K562 (cell line): ENCODE measurements around the gene ZC3HAV1L. TPM values are rescaled to one million over a fixed set of nuclear protein-coding genes. Genes with fewer than 3 reads are reported as not detected.

Experiments used
- ATAC-seq: fragments of 200-7000 bp; cut with Tn5 transposase; 3 replicates; pipeline ENCODE4 v1.9.1; 2020; ENCODE audit warnings: moderate library complexity
- BruUV-seq: library from RNA; stranded (reverse); fragments of 400-500 nt; replicated peaks from 2 replicates; lab custom pipeline; 2021; lab: Mats Ljungman, UMichigan
- CTCF ChIA-PET: fragments of 300-600 bp; formaldehyde crosslinking; extraction: SDS; loops from one replicate; lab custom pipeline; 2021; ENCODE audit warnings: low intra/inter-chr PET ratio; lab: Yijun Ruan, JAX
- POLR2A ChIA-PET: fragments of 300-600, 350-650 bp; sonication (Branson Sonifier 250); formaldehyde crosslinking; extraction: SDS; loops from one replicate; lab custom pipeline; 2021; ENCODE audit warnings: antibody characterized with exemption, inconsistent platforms; lab: Yijun Ruan, JAX
- DNase-seq, 4 experiments: peaks; one replicate each; pipeline versions ENCODE4 v3.0.0 to v3.0.0-alpha.2; 2011 to 2018; ENCODE audit warnings: low spot score in 3 of 4, mixed read lengths in 3 of 4; ENCODE audit errors: extremely low read depth in 1 of 4
- FAIRE-seq: peaks from 2 replicates; lab custom pipeline; 2011; peaks lifted over from hg19 to GRCh38; lab: Jason Lieb, UNC
- H2AFZ ChIP-seq: 2 replicates; pipeline ENCODE4 v1.6.0; 2011; ENCODE audit warnings: low read depth, low read length, control low read depth, inconsistent platforms
- H3K27ac ChIP-seq: fragments of 200-600 bp; 3 replicates; pipeline ENCODE4 v1.8.0; 2011; ENCODE audit warnings: low read depth, mild to moderate bottlenecking, control low read depth, inconsistent platforms, low read length, moderate library complexity, mixed read lengths; ENCODE audit errors: extremely low read depth
- H3K27me3 ChIP-seq, 2 experiments: fragments of 300-600 bp in 1 of 2; 2 replicates in 1 of 2; 3 replicates in 1 of 2; pipeline versions ENCODE4 v1.6.0 to v1.8.0; 2011; ENCODE audit warnings: inconsistent platforms in 2 of 2, low read length in 2 of 2, mild to moderate bottlenecking in 1 of 2, mixed read lengths in 1 of 2, moderate library complexity in 1 of 2; ENCODE audit not compliant: control insufficient read depth in 2 of 2, insufficient read depth in 2 of 2
- H3K36me3 ChIP-seq: fragments of 300-600 bp; 3 replicates; pipeline ENCODE4 v1.8.0; 2011; ENCODE audit warnings: mild to moderate bottlenecking, low read length, inconsistent platforms; ENCODE audit not compliant: control insufficient read depth, insufficient read depth
- H3K4me1 ChIP-seq, 2 experiments: fragments of 200-600 bp in 1 of 2; replicated peaks in 1 of 2; 2 replicates in 1 of 2; 3 replicates in 1 of 2; pipeline versions ENCODE4 v1.5.1 to v1.8.0; 2011; ENCODE audit warnings: inconsistent platforms in 2 of 2, low read length in 2 of 2, mild to moderate bottlenecking in 1 of 2, mixed read lengths in 1 of 2, moderate library complexity in 1 of 2; ENCODE audit not compliant: control insufficient read depth in 2 of 2, insufficient read depth in 2 of 2
- H3K4me2 ChIP-seq: 2 replicates; pipeline ENCODE4 v1.6.1; 2011; ENCODE audit warnings: low read length, control low read depth, inconsistent platforms, mixed read lengths; ENCODE audit not compliant: insufficient read depth
- H3K4me3 ChIP-seq: fragments of 200-600 bp; sonication (generic), shearing (Covaris generic); 2 replicates; pipeline ENCODE4 v1.5.1; 2016; ENCODE audit warnings: control low read depth, inconsistent platforms
- H3K79me2 ChIP-seq: fragments of 200-600 bp; 3 replicates; pipeline ENCODE4 v1.8.0; 2011; ENCODE audit warnings: low read length, inconsistent platforms; ENCODE audit not compliant: control insufficient read depth, insufficient read depth
- H3K9ac ChIP-seq, 2 experiments: 2 replicates each; pipeline versions ENCODE4 v1.6.0 to v1.6.1; 2011; ENCODE audit warnings: low read depth in 2 of 2, low read length in 2 of 2, control low read depth in 1 of 2, inconsistent platforms in 1 of 2, mild to moderate bottlenecking in 1 of 2, mixed read lengths in 1 of 2; ENCODE audit not compliant: insufficient read depth in 1 of 2
- H3K9me1 ChIP-seq: one replicate; pipeline ENCODE4 v1.6.0; 2011; ENCODE audit warnings: inconsistent platforms, mild to moderate bottlenecking, low read length, moderate library complexity; ENCODE audit not compliant: control insufficient read depth, insufficient read depth
- H3K9me3 ChIP-seq: replicated peaks from 2 replicates; pipeline ENCODE4 v1.5.1; 2011; ENCODE audit warnings: low read depth, low read length, inconsistent platforms; ENCODE audit not compliant: control insufficient read depth, insufficient read depth
- H4K20me1 ChIP-seq: replicated peaks from 2 replicates; pipeline ENCODE4 v1.6.1; 2011; ENCODE audit warnings: low read length, inconsistent platforms, mixed read lengths; ENCODE audit not compliant: control insufficient read depth, insufficient read depth
- BCL6 ChIP-seq: fragments of 250-450 bp; sonication (Bioruptor Pico); IDR thresholded peaks from 2 replicates; pipeline ENCODE4 v1.4.0; 2020
- CCNT2 ChIP-seq: IDR thresholded peaks from 2 replicates; pipeline ENCODE4 v1.6.1; 2011; ENCODE audit warnings: borderline replicate concordance, low read depth, mild to moderate bottlenecking, moderate library complexity, mixed read lengths, low read length; ENCODE audit not compliant: insufficient read length; ENCODE audit errors: extremely low read depth
- COPS2 ChIP-seq: fragments of 450-650 bp; conservative IDR thresholded peaks from 2 replicates; pipeline ENCODE4 v1.6.1; 2016; ENCODE audit warnings: mild to moderate bottlenecking, moderate library complexity
- FOSL1 ChIP-seq: fragments of 200-800 bp; sonication (Bioruptor generic); conservative IDR thresholded peaks from 2 replicates; pipeline ENCODE4 v1.6.1; 2016; ENCODE audit warnings: missing genetic modification characterization, missing compliant biosample characterization
- FOXJ2 ChIP-seq: fragments of 200-800 bp; sonication (Bioruptor generic); IDR thresholded peaks from 2 replicates; pipeline ENCODE4 v1.6.1; 2016; ENCODE audit warnings: missing genetic modification characterization, missing compliant biosample characterization
- FOXM1 ChIP-seq, 2 experiments: fragments of 450-650 bp in 1 of 2; sonication (generic) in 1 of 2; formaldehyde crosslinking in 1 of 2; IDR thresholded peaks; 2 replicates each; pipeline versions ENCODE4 v1.6.1 to v1.9.0; 2017 to 2022; ENCODE audit warnings: low read depth in 2 of 2, mild to moderate bottlenecking in 2 of 2, missing genetic modification reagents in 1 of 2, moderate library complexity in 1 of 2
- HES1 ChIP-seq: fragments of 450-650 bp; IDR thresholded peaks from 2 replicates; pipeline ENCODE4 v1.6.1; 2016; ENCODE audit warnings: low read depth, mild to moderate bottlenecking, moderate library complexity
- HSF4 ChIP-seq: fragments of 250-450 bp; sonication (Bioruptor Pico); IDR thresholded peaks from 2 replicates; pipeline ENCODE4 v2.1.2; 2022; ENCODE audit warnings: mild to moderate bottlenecking, moderate library complexity, borderline replicate concordance
- MAFG ChIP-seq: fragments of 450-650 bp; conservative IDR thresholded peaks from 2 replicates; pipeline ENCODE4 v1.6.1; 2016; ENCODE audit warnings: missing genetic modification characterization, missing compliant biosample characterization
- NCOR1 ChIP-seq: fragments of 450-650 bp; IDR thresholded peaks from 2 replicates; pipeline ENCODE4 v1.6.1; 2016; ENCODE audit warnings: mild to moderate bottlenecking, moderate library complexity
- NONO ChIP-seq, 2 experiments: fragments of 200-400 bp in 1 of 2; fragments of 450-650 bp in 1 of 2; formaldehyde crosslinking in 1 of 2; IDR thresholded peaks; 2 replicates each; pipeline ENCODE4 v1.6.1; 2017; ENCODE audit warnings: low read depth in 2 of 2, mild to moderate bottlenecking in 2 of 2, moderate library complexity in 2 of 2, low read length in 1 of 2
- PHF20 ChIP-seq: fragments of 450-650 bp; IDR thresholded peaks from 2 replicates; pipeline ENCODE4 v1.6.1; 2018; ENCODE audit not compliant: partially characterized antibody
- PYGO2 ChIP-seq: fragments of 450-650 bp; IDR thresholded peaks from 2 replicates; pipeline ENCODE4 v1.6.1; 2016; ENCODE audit warnings: mild to moderate bottlenecking, missing genetic modification characterization, moderate library complexity, missing compliant biosample characterization
- SRSF7 ChIP-seq: fragments of 200-400 bp; formaldehyde crosslinking; optimal IDR thresholded peaks from 2 replicates; pipeline ENCODE3; 2017; ENCODE audit warnings: mild to moderate bottlenecking, low read depth, low read length
- TCF15 ChIP-seq: fragments of 250-450 bp; sonication (Bioruptor Pico); IDR thresholded peaks from 2 replicates; pipeline ENCODE4 v1.8.0; 2022; ENCODE audit warnings: moderate library complexity, mild to moderate bottlenecking, inconsistent platforms
- THRAP3 ChIP-seq: fragments of 450-650 bp; IDR thresholded peaks from 2 replicates; pipeline ENCODE4 v1.6.1; 2016; ENCODE audit warnings: mild to moderate bottlenecking, inconsistent platforms, borderline replicate concordance
- ZBTB5 ChIP-seq: fragments of 450-650 bp; IDR thresholded peaks from 2 replicates; pipeline ENCODE4 v1.6.1; 2017; ENCODE audit warnings: antibody characterized with exemption
- ZNF140 ChIP-seq: fragments of 250-450 bp; sonication (Bioruptor Pico); IDR thresholded peaks from 2 replicates; pipeline ENCODE4 v1.8.0; 2021; ENCODE audit warnings: moderate library complexity, mild to moderate bottlenecking, inconsistent platforms
- ZNF436 ChIP-seq: fragments of 250-450, 450-650 bp; sonication (Bioruptor Pico); formaldehyde crosslinking; IDR thresholded peaks from 2 replicates; pipeline ENCODE4 v1.7.0; 2020; ENCODE audit warnings: mild to moderate bottlenecking
- WGBS: fragments of 100-300 bp; shearing (Covaris generic); methylation state at CpG from one replicate; pipeline ENCODE4 v1.1.6; 2016; ENCODE audit warnings: low coverage, mixed read lengths; ENCODE audit not compliant: insufficient coverage; ENCODE audit errors: missing lambda C conversion rate; 5-methylcytosine and 5-hydroxymethylcytosine counted together
- in situ Hi-C: fragments of 300-500 bp; cut with MboI; formaldehyde crosslinking; loops from 4 replicates; pipeline ENCODE4 v1.15.0; 2018; ENCODE audit warnings: inconsistent platforms, mixed read lengths
- intact Hi-C: fragments of 100-400 bp; cut with micrococcal nuclease; formaldehyde crosslinking; loops from 2 replicates; pipeline ENCODE4 v1.14.2; 2022
- polyA plus RNA-seq, 8 experiments: library from polyadenylated mRNA; depleted of rRNA in 4 of 8; stranded (reverse) in 5 of 8; unstranded in 3 of 8; fragments of >200 nt; fragmentation: Nextera tagmentation in 2 of 8; fragmentation: Illumina TruSeq in 1 of 8; extraction: Ambion mirVana in 2 of 8; extraction: Trizol in 1 of 8; gene quantifications; 2 replicates each; pipeline versions ENCODE4 v1.2.1 to v1.2.3, GENCODE V29; 2011 to 2014; ENCODE audit warnings: inconsistent platforms in 1 of 8, missing spikeins in 1 of 8
- total RNA-seq, 7 experiments: library from RNA; depleted of rRNA in 6 of 7; stranded (reverse); fragments of >200 nt in 6 of 7; fragmentation: Illumina TruSeq in 2 of 7; extraction: Trizol in 2 of 7; gene quantifications; 2 replicates each; pipeline versions ENCODE4 v1.2.1 to v1.2.3, GENCODE V29; 2011 to 2021; ENCODE audit warnings: low replicate concordance in 1 of 7

Gene ZC3HAV1L
- total and polyA plus RNA-seq, 9 of the 15 experiments (the other 6 are each of a cell fraction or from before 2014, with no cell fraction given) = not detected

GRCh38 chr7:139066315-139066714 is 30.5 kb upstream of the ZC3HAV1L start:
- DNase-seq (no peak), ATAC-seq (no peak)
- no peaks in the 10 kb centered on the region for H3K4me1 ChIP-seq
- H3K79me2 ChIP-seq = no peaks in the 10 kb centered on the region
- intact Hi-C loops = no loop called here
- H3K4me3 ChIP-seq = no peak overlapping the region
- POLR2A ChIA-PET = interaction anchor here (0.8 to 1.5 kb wide), 4 partner anchors 9 to 18 kb away, joined by 3 to 7 read pairs (median 4); no protein-coding TSS in a partner anchor
- peaks cover 85% of the 10 kb centered on the region for H3K36me3 ChIP-seq
- no peak overlapping the region for H3K4me2 ChIP-seq
- no peak overlapping the region for H3K27ac ChIP-seq
- H4K20me1 ChIP-seq = no peaks in the 10 kb centered on the region
- no peak overlapping the region for H3K9ac ChIP-seq
- no peaks in the 10 kb centered on the region for H3K9me1 ChIP-seq
- TF ChIP-seq HES1 (no peak), CCNT2 (no peak), TCF15 (no peak), FOSL1 (tag) (no peak), THRAP3 (no peak), FOXM1 (IDR thresholded peaks at IDR 0.05; ENCODE audit: low read depth) (no peak), FOXM1 (CRISPR knock-in tag; IDR thresholded peaks at IDR 0.05; ENCODE audit: low read depth) (no peak), SRSF7 (no peak), ZBTB5 (no peak), NONO (IDR thresholded peaks at IDR 0.05; ENCODE audit: low read depth in 2 of 2, low read length in 1 of 2) (no peak), BCL6 (CRISPR knock-in tag) (no peak), ZNF436 (CRISPR knock-in tag) (no peak), ZNF140 (CRISPR knock-in tag) (no peak), COPS2 (no peak), HSF4 (no peak), PHF20 (no peak), MAFG (tag) (no peak), NCOR1 (no peak), FOXJ2 (tag) (no peak), PYGO2 (no peak)
- TF ChIP-seq, all 486 proteins: peak for 0
- no peak overlapping the region for H2AFZ ChIP-seq
- H3K27me3 ChIP-seq = no peaks in the 10 kb centered on the region
- H3K9me3 ChIP-seq = no peaks in the 10 kb centered on the region
- in situ Hi-C loops = no loop called here
- CTCF ChIA-PET = no interaction called here
- no peak for FAIRE-seq
- no TSS peak for BruUV-seq
- 85% methylated on average over 9 of the region's 9 CpGs for WGBS
